DND-41 (cell line): ENCODE results near the gene MTO1.

ENCODE experiments used
- ATAC-seq: fragments of 200-7000 bp; cut with Tn5 transposase; 3 replicates; pipeline ENCODE4 v1.9.1; 2021; ENCODE audit warnings: low read depth; ENCODE audit not compliant: insufficient read depth
- DNase-seq: peaks from one replicate; pipeline ENCODE4 v3.0.0-alpha.2; 2020
- H2AFZ ChIP-seq: 2 replicates; pipeline ENCODE4 v1.6.0; 2012; ENCODE audit warnings: low read depth, low read length
- H3K27ac ChIP-seq: 2 replicates; pipeline ENCODE4 v1.5.1; 2012; ENCODE audit warnings: low read length, inconsistent platforms
- H3K27me3 ChIP-seq: fragments of 200-600 bp; sonication (generic); 2 replicates; pipeline ENCODE4 v1.6.0; 2012; ENCODE audit warnings: low read length, mild to moderate bottlenecking, inconsistent platforms; ENCODE audit not compliant: insufficient read depth, poor library complexity
- H3K36me3 ChIP-seq: 2 replicates; pipeline ENCODE4 v1.5.1; 2012; ENCODE audit warnings: low read length, inconsistent platforms; ENCODE audit not compliant: insufficient read depth
- H3K4me1 ChIP-seq: 2 replicates; pipeline ENCODE4 v1.5.1; 2012; ENCODE audit warnings: mild to moderate bottlenecking, low read length; ENCODE audit not compliant: insufficient read depth
- H3K4me2 ChIP-seq: 2 replicates; pipeline ENCODE4 v1.6.0; 2012; ENCODE audit warnings: mild to moderate bottlenecking, moderate library complexity, low read length, inconsistent platforms; ENCODE audit not compliant: insufficient read depth
- H3K4me3 ChIP-seq, 2 experiments: fragments of 200-600 bp in 1 of 2; shearing (Covaris generic) in 1 of 2; 2 replicates each; pipeline ENCODE4 v1.5.1; 2012 to 2016; ENCODE audit warnings: inconsistent platforms in 2 of 2, low read length in 2 of 2, mild to moderate bottlenecking in 2 of 2, low read depth in 1 of 2, moderate library complexity in 1 of 2
- H3K79me2 ChIP-seq: 2 replicates; pipeline ENCODE4 v1.6.0; 2012; ENCODE audit warnings: low read length, inconsistent platforms; ENCODE audit not compliant: insufficient read depth
- H3K9ac ChIP-seq: 2 replicates; pipeline ENCODE4 v1.6.0; 2012; ENCODE audit warnings: low read depth, mild to moderate bottlenecking, inconsistent platforms, low read length, moderate library complexity
- H3K9me3 ChIP-seq: 2 replicates; pipeline ENCODE4 v1.5.1; 2012; ENCODE audit warnings: low read length, moderate library complexity, mild to moderate bottlenecking, inconsistent platforms; ENCODE audit not compliant: insufficient read depth, severe bottlenecking
- H4K20me1 ChIP-seq: 2 replicates; pipeline ENCODE4 v1.6.0; 2012; ENCODE audit warnings: low read length; ENCODE audit not compliant: insufficient read depth
- CTCF ChIP-seq: IDR thresholded peaks from 2 replicates; pipeline ENCODE4 v1.5.1; 2012; ENCODE audit warnings: borderline replicate concordance, low read length, moderate library complexity, mild to moderate bottlenecking; ENCODE audit not compliant: poor library complexity, severe bottlenecking; ENCODE audit errors: extremely low read depth
- EZH2 ChIP-seq: IDR thresholded peaks from 3 replicates; pipeline ENCODE4 v1.6.1; 2012; ENCODE audit warnings: borderline replicate concordance, low read depth, mild to moderate bottlenecking, moderate library complexity, low read length, inconsistent platforms; ENCODE audit not compliant: severe bottlenecking

The MTO1 gene

GRCh38 chr6:73481969-73482368, 20.4 kb downstream of the MTO1 start:
- H3K27me3 ChIP-seq: no peaks in the 10 kb centered on the region
- no peak overlapping the region for H3K9ac ChIP-seq
- H4K20me1 ChIP-seq: no peaks in the 10 kb centered on the region
- no peaks in the 10 kb centered on the region for H3K79me2 ChIP-seq
- ATAC-seq (no peak), DNase-seq (no peak)
- no peak for TF ChIP-seq EZH2
- no peak for TF ChIP-seq CTCF
- peaks cover 84% of the 10 kb centered on the region for H3K36me3 ChIP-seq
- H3K9me3 ChIP-seq: no peaks in the 10 kb centered on the region
- H3K4me1 ChIP-seq: no peaks in the 10 kb centered on the region
- H3K4me3 ChIP-seq: no peak overlapping the region
- no peak overlapping the region for H3K4me2 ChIP-seq
- no peak overlapping the region for H2AFZ ChIP-seq
- H3K27ac ChIP-seq: no peak overlapping the region

- no peaks in the 10 kb centered on the region for H4K20me1 ChIP-seq
- no peaks in the 10 kb centered on the region for H3K79me2 ChIP-seq
- H3K4me2 ChIP-seq: no peak overlapping the region
- H3K27me3 ChIP-seq: no peaks in the 10 kb centered on the region
- ATAC-seq (no peak), DNase-seq (no peak)
- TF ChIP-seq CTCF (no peak), EZH2 (no peak)
- no peaks in the 10 kb centered on the region for H3K9me3 ChIP-seq
- no peak overlapping the region for H2AFZ ChIP-seq
- peaks cover 90% of the 10 kb centered on the region for H3K36me3 ChIP-seq
- H3K9ac ChIP-seq: no peak overlapping the region
- H3K27ac ChIP-seq: no peak overlapping the region
- H3K4me1 ChIP-seq: no peaks in the 10 kb centered on the region
- H3K4me3 ChIP-seq: no peak overlapping the region
Measured at GRCh38 chr6:73484438-73484837, 22.9 kb downstream of the MTO1 start.

GRCh38 chr6:73487473-73487872, 25.9 kb downstream of the MTO1 start:
- Histone ChIP-seq H3K27me3 (no peaks in the 10 kb centered on the region), H3K36me3 (peaks cover 77% of the 10 kb centered on the region), H3K27ac (no peak overlapping the region), H3K9me3 (no peaks in the 10 kb centered on the region), H2AFZ (no peak overlapping the region), H3K4me1 (no peaks in the 10 kb centered on the region), H3K4me3 (no peak overlapping the region), H3K79me2 (no peaks in the 10 kb centered on the region), H4K20me1 (no peaks in the 10 kb centered on the region), H3K4me2 (no peak overlapping the region), H3K9ac (no peak overlapping the region)
- ATAC-seq (no peak), DNase-seq (no peak)
- TF ChIP-seq EZH2 (no peak), CTCF (no peak)

GRCh38 chr6:73491377-73491776, 29.8 kb downstream of the MTO1 start:
- no peak overlapping the region for H3K9ac ChIP-seq
- ATAC-seq: no peak
- no peaks in the 10 kb centered on the region for H3K79me2 ChIP-seq
- H3K9me3 ChIP-seq: no peaks in the 10 kb centered on the region
- H3K27me3 ChIP-seq: no peaks in the 10 kb centered on the region
- peaks cover 67% of the 10 kb centered on the region for H3K36me3 ChIP-seq
- no peak overlapping the region for H3K4me2 ChIP-seq
- no peak overlapping the region for H3K27ac ChIP-seq
- no peak for DNase-seq
- TF ChIP-seq CTCF (no peak), EZH2 (no peak)
- H3K4me1 ChIP-seq: no peaks in the 10 kb centered on the region
- no peak overlapping the region for H2AFZ ChIP-seq
- H3K4me3 ChIP-seq: no peak overlapping the region
- no peaks in the 10 kb centered on the region for H4K20me1 ChIP-seq
